22Rv1 (cell line): ENCODE results near the gene CNN1.

ENCODE experiments used
- CTCF ChIP-seq: fragments of 450-650 bp; IDR thresholded peaks from 2 replicates; pipeline ENCODE4 v1.5.1; 2017; ENCODE audit warnings: mild to moderate bottlenecking
- ZFX ChIP-seq: fragments of 450-650 bp; IDR thresholded peaks from 2 replicates; pipeline ENCODE4 v1.6.1; 2017; ENCODE audit warnings: antibody characterized with exemption, borderline replicate concordance

GRCh38 chr19:11566164-11566563 lies 27.5 kb downstream of the CNN1 start:
- no peak for TF ChIP-seq CTCF
- TF ChIP-seq ZFX, result no peak
